ENCODE data around the gene NUP62.
"Not testable (repeated sequence)": the region's sequence is repeated elsewhere in the genome, so short reads cannot be mapped to it uniquely, and the experiment has no call there.

NUP62 gene

DNA sequence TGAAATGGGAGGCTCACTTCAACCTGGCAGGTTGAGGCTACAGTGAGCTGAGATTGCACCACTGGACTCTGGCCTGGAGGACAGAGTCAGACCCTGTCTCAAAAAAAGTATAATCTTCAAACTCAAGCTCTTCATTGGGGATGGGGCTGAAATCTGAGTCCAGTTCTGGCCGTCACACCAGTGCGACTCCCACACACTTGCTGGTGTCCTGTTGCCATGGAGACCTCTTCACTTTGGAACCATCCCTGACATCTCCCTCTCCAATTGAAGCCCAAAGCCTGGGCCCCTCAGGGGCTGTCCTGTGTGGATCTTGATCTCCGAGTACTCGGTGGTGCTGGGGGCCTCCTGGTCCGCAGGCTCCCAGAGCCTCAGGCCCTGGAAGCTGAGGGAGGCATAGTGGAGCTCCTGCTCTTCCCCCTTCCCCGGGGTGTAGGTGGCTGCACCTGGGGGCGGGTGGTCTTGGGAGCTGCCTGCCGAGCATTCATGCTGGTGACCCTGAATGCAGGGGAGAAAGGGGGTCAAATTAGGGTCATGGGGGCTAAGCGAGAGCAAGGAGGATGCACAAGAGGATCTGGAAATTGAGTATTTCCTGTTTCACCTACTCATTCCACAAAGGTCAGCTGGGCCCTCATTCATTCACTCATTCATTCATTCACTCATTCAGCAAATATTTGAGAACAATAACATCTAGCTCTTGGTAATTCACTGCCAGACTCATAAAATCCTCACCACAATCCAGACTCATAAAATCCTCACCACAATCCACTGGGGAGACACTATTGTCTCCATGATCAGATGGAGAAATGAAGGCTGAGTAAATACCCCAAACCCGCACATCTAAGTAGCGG, 20.7 kb upstream of the NUP62 start:
- H3K4me1 Mint-ChIP-seq = no peaks in the 10 kb centered on the region
- H3K36me3 Mint-ChIP-seq (ENCODE audit: insufficient read depth) = no peaks in the 10 kb centered on the region
- peaks cover 72% of the 10 kb centered on the region for H3K27me3 Mint-ChIP-seq
- H3K4me3 Mint-ChIP-seq = no peak overlapping the region
- H3K9me3 Mint-ChIP-seq = no peaks in the 10 kb centered on the region
- ATAC-seq (replicated peaks; ENCODE audit: extremely low read depth, poor library complexity, severe bottlenecking) (no peak), DNase-seq (ENCODE audit: low spot score in 2 of 2) (no peak)
- H3K27ac Mint-ChIP-seq (ENCODE audit: low read depth) = no peak overlapping the region

DNA sequence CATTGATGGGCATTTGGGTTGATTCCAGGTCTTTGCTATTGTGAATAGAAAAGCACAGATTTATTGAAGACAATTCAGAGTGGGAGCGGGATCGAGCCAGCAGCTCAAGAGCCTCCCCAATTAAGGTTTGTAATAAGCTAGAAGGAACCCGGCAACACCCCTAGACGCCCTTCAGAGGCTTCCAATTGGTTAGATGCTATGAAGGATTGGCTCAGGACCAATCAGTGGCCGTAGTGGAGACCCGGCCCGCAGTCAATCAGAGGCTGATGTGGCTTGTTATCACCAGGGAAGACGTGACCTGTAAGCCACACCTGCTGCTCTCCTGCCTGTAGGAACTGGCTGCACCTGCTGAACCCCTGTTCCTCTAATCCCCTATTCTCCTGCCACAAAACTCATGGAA, 17.1 kb upstream of the NUP62 start:
- DNase-seq (ENCODE audit: low spot score in 2 of 2) (no peak), ATAC-seq (replicated peaks; ENCODE audit: extremely low read depth, poor library complexity, severe bottlenecking) (no peak)
- Mint-ChIP-seq H3K27me3 (peaks cover 71% of the 10 kb centered on the region), H3K4me3 (no peak overlapping the region), H3K4me1 (no peaks in the 10 kb centered on the region), H3K27ac (ENCODE audit: low read depth) (no peak overlapping the region), H3K36me3 (ENCODE audit: insufficient read depth) (no peaks in the 10 kb centered on the region), H3K9me3 (no peaks in the 10 kb centered on the region)

- not testable (repeated sequence) for H3K27ac Mint-ChIP-seq (ENCODE audit: low read depth); H3K9me3 Mint-ChIP-seq; H3K36me3 Mint-ChIP-seq (ENCODE audit: insufficient read depth); H3K4me3 Mint-ChIP-seq; ATAC-seq (replicated peaks; ENCODE audit: extremely low read depth, poor library complexity, severe bottlenecking); H3K4me1 Mint-ChIP-seq; DNase-seq (ENCODE audit: low spot score in 2 of 2)
- H3K27me3 Mint-ChIP-seq = peaks cover 67% of the 10 kb centered on the region
These were observed 15.3 kb upstream of the NUP62 start for GRCh38 chr19:49944567-49944966.

DNA sequence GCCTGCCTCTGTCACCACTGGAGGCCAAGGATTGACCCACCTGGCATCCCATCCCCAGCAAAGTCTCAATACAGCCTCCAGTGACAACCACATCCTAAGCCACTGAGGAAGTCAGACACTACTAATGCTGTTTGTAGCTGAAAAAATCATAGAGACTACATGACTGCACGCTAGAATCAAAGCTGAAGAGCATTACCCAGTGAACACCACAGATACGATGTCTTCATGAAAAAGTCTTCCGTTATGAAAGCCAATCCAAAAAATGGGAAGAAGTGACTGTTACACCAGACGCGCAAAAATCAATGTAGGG, 11.1 kb upstream of the NUP62 start:
- Mint-ChIP-seq H3K4me1 (no peaks in the 10 kb centered on the region), H3K4me3 (no peak overlapping the region), H3K9me3 (no peaks in the 10 kb centered on the region), H3K36me3 (ENCODE audit: insufficient read depth) (no peaks in the 10 kb centered on the region), H3K27me3 (peaks cover 49% of the 10 kb centered on the region), H3K27ac (ENCODE audit: low read depth) (peak overlapping the region; percentile 29)
- no peak for ATAC-seq (replicated peaks; ENCODE audit: extremely low read depth, poor library complexity, severe bottlenecking)
- no peak for DNase-seq (ENCODE audit: low spot score in 2 of 2)

- DNase-seq (ENCODE audit: low spot score in 2 of 2) (no peak), ATAC-seq (replicated peaks; ENCODE audit: extremely low read depth, poor library complexity, severe bottlenecking) (no peak)
- Mint-ChIP-seq H3K36me3 (ENCODE audit: insufficient read depth) (no peaks in the 10 kb centered on the region), H3K9me3 (no peaks in the 10 kb centered on the region), H3K27me3 (peaks cover 44% of the 10 kb centered on the region), H3K27ac (ENCODE audit: low read depth) (peak overlapping the region; percentile 29), H3K4me3 (no peak overlapping the region), H3K4me1 (no peaks in the 10 kb centered on the region)
These were observed 10.6 kb upstream of the NUP62 start for GRCh38 chr19:49939721-49940481.

DNA sequence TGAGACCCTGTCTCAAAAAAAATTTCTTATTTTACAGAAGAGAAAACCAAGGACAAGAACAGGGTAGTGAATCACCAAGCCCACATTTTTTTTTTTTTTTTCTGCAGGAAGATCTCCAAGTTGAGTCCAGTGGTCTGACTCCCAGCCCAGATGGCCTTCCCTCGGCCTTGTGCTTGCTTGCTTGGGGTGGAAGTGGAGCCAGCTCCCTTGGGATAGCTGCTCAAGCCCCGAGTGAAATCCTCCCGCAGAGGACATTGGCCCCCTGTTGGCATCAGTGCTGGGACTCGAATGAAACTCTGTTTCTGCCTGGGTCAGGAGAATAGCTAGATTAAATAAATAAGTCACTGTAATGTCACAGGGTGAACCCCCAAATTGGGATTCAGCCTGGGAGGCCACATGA, 9.4 kb upstream of the NUP62 start:
- no peak overlapping the region for H3K27ac Mint-ChIP-seq (ENCODE audit: low read depth)
- no peaks in the 10 kb centered on the region for H3K9me3 Mint-ChIP-seq

GRCh38 chr19:49937750-49938381, 8.6 kb upstream of the NUP62 start:
- Mint-ChIP-seq H3K27me3 (peaks cover 24% of the 10 kb centered on the region), H3K4me1 (peaks cover 9% of the 10 kb centered on the region), H3K36me3 (ENCODE audit: insufficient read depth) (peaks cover 2% of the 10 kb centered on the region), H3K4me3 (no peak overlapping the region), H3K9me3 (no peaks in the 10 kb centered on the region), H3K27ac (ENCODE audit: low read depth) (no peak overlapping the region)
- ATAC-seq (replicated peaks; ENCODE audit: extremely low read depth, poor library complexity, severe bottlenecking) (peak; percentile 45), DNase-seq (ENCODE audit: low spot score in 2 of 2) (peak; percentile 53 to 76)

More for the DNA sequence above, 9.4 kb upstream of the NUP62 start:
- no peak for DNase-seq (ENCODE audit: low spot score in 2 of 2)
- peaks cover 1% of the 10 kb centered on the region for H3K4me1 Mint-ChIP-seq
- H3K36me3 Mint-ChIP-seq (ENCODE audit: insufficient read depth) = peaks cover under 1% of the 10 kb centered on the region
- H3K4me3 Mint-ChIP-seq = no peak overlapping the region
- ATAC-seq (replicated peaks; ENCODE audit: extremely low read depth, poor library complexity, severe bottlenecking) = no peak
- peaks cover 32% of the 10 kb centered on the region for H3K27me3 Mint-ChIP-seq

- H3K27ac Mint-ChIP-seq (ENCODE audit: low read depth) = no peak overlapping the region
- peaks cover 21% of the 10 kb centered on the region for H3K4me1 Mint-ChIP-seq
- peaks cover 2% of the 10 kb centered on the region for H3K36me3 Mint-ChIP-seq (ENCODE audit: insufficient read depth)
- no peaks in the 10 kb centered on the region for H3K9me3 Mint-ChIP-seq
- H3K27me3 Mint-ChIP-seq = peaks cover 15% of the 10 kb centered on the region
- DNase-seq (ENCODE audit: low spot score in 2 of 2) = no peak
- no peak overlapping the region for H3K4me3 Mint-ChIP-seq
- ATAC-seq (replicated peaks; ENCODE audit: extremely low read depth, poor library complexity, severe bottlenecking) = no peak
These were observed 7.2 kb upstream of the NUP62 start for GRCh38 chr19:49936549-49936948.

GRCh38 chr19:49933643-49934042, 4.3 kb upstream of the NUP62 start:
- H3K27ac Mint-ChIP-seq (ENCODE audit: low read depth) = no peak overlapping the region
- DNase-seq (ENCODE audit: low spot score in 2 of 2) (no peak), ATAC-seq (replicated peaks; ENCODE audit: extremely low read depth, poor library complexity, severe bottlenecking) (no peak)
- peak overlapping the region; percentile 58 for H3K4me3 Mint-ChIP-seq
- H3K4me1 Mint-ChIP-seq = peaks cover 48% of the 10 kb centered on the region
- H3K36me3 Mint-ChIP-seq (ENCODE audit: insufficient read depth) = peaks cover 22% of the 10 kb centered on the region
- no peaks in the 10 kb centered on the region for H3K27me3 Mint-ChIP-seq
- no peaks in the 10 kb centered on the region for H3K9me3 Mint-ChIP-seq

- no peaks in the 10 kb centered on the region for H3K27me3 Mint-ChIP-seq
- peaks cover 31% of the 10 kb centered on the region for H3K36me3 Mint-ChIP-seq (ENCODE audit: insufficient read depth)
- H3K4me3 Mint-ChIP-seq = peak overlapping the region; percentile 58
- DNase-seq (ENCODE audit: low spot score in 2 of 2) (peak; percentile 31 to 37), ATAC-seq (replicated peaks; ENCODE audit: extremely low read depth, poor library complexity, severe bottlenecking) (peak; percentile 3)
- peaks cover 58% of the 10 kb centered on the region for H3K4me1 Mint-ChIP-seq
- no peaks in the 10 kb centered on the region for H3K9me3 Mint-ChIP-seq
- peak overlapping the region; percentile 53 for H3K27ac Mint-ChIP-seq (ENCODE audit: low read depth)
These were observed 3.4 kb upstream of the NUP62 start for GRCh38 chr19:49932731-49933131.

DNA sequence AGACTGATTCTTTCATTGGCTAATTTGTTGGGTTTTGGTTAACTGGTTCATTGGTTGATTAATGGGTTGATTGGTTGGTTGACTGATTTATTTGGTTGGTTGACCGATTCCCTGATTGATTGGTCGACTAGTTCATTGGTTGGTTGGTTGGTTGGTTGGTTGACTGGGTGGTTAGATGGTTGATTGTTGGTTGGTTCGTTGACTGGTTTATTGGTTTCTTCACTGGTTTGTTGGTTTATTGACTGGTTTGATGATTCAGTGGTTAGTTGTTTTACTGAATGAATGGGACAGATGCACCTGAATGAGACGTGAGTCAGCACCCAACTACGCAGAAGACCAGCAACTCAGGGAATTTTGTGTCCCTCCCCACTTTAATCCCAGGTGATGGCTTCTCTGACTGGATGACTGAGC, 2.7 kb upstream of the NUP62 start:
- Mint-ChIP-seq H3K9me3 (no peaks in the 10 kb centered on the region), H3K4me1 (peaks cover 63% of the 10 kb centered on the region), H3K27me3 (no peaks in the 10 kb centered on the region), H3K4me3 (peak overlapping the region; percentile 58), H3K36me3 (ENCODE audit: insufficient read depth) (peaks cover 35% of the 10 kb centered on the region), H3K27ac (ENCODE audit: low read depth) (no peak overlapping the region)
- ATAC-seq (replicated peaks; ENCODE audit: extremely low read depth, poor library complexity, severe bottlenecking) = no peak
- DNase-seq (ENCODE audit: low spot score in 2 of 2) = no peak

- Mint-ChIP-seq H3K27ac (ENCODE audit: low read depth) (no peak overlapping the region), H3K4me3 (peak overlapping the region; percentile 58), H3K36me3 (ENCODE audit: insufficient read depth) (peaks cover 37% of the 10 kb centered on the region), H3K4me1 (peaks cover 63% of the 10 kb centered on the region), H3K9me3 (no peaks in the 10 kb centered on the region), H3K27me3 (no peaks in the 10 kb centered on the region)
- DNase-seq (ENCODE audit: low spot score in 2 of 2) (no peak), ATAC-seq (replicated peaks; ENCODE audit: extremely low read depth, poor library complexity, severe bottlenecking) (no peak)
These were observed 2.2 kb upstream of the NUP62 start for GRCh38 chr19:49931293-49932040.
